Small intestine (tissue), 7 donors: ENCODE measurements around the gene C8G. TPM values are rescaled to one million over a fixed set of nuclear protein-coding genes. Genes with fewer than 3 reads are reported as not detected.

Experiments
- DNase-seq, 2 donors: peaks; one replicate each; pipeline versions ENCODE4 v3.0.0 to v3.0.0-alpha.2; 2013
- FAIRE-seq: peaks from 2 replicates; lab custom pipeline; 2012; peaks lifted over from hg19 to GRCh38; lab: Jason Lieb, UNC
- H3K27ac ChIP-seq, 3 donors: one replicate each; pipeline ENCODE4 v1.5.1; 2013; ENCODE audit warnings: low read length in 2 of 3, mild to moderate bottlenecking in 2 of 3, control low read depth in 1 of 3, inconsistent platforms in 1 of 3, low read depth in 1 of 3, moderate library complexity in 1 of 3
- H3K27me3 ChIP-seq, 3 donors: one replicate each; pipeline ENCODE4 v1.6.1; 2013; ENCODE audit warnings: low read length in 3 of 3, inconsistent platforms in 1 of 3; ENCODE audit not compliant: control insufficient read depth in 3 of 3, insufficient read depth in 3 of 3
- H3K36me3 ChIP-seq, 3 donors: one replicate each; pipeline ENCODE4 v1.6.1; 2013; ENCODE audit warnings: low read length in 3 of 3, inconsistent platforms in 1 of 3, low read depth in 1 of 3, mild to moderate bottlenecking in 1 of 3, moderate library complexity in 1 of 3; ENCODE audit not compliant: control insufficient read depth in 3 of 3, insufficient read depth in 2 of 3
- H3K4me1 ChIP-seq, 3 donors: one replicate each; pipeline ENCODE4 v1.6.1; 2013; ENCODE audit warnings: low read length in 2 of 3, inconsistent platforms in 1 of 3, low read depth in 1 of 3, mild to moderate bottlenecking in 1 of 3, moderate library complexity in 1 of 3; ENCODE audit not compliant: control insufficient read depth in 3 of 3, insufficient read depth in 2 of 3
- H3K4me3 ChIP-seq, 3 donors: one replicate each; pipeline ENCODE4 v1.5.1; 2013; ENCODE audit warnings: low read length in 3 of 3, control low read depth in 1 of 3, inconsistent platforms in 1 of 3, low read depth in 1 of 3, mild to moderate bottlenecking in 1 of 3, moderate library complexity in 1 of 3
- H3K9me3 ChIP-seq, 2 donors: one replicate each; pipeline ENCODE4 v1.6.1; 2013; ENCODE audit warnings: low read depth in 1 of 2, low read length in 1 of 2; ENCODE audit not compliant: control insufficient read depth in 2 of 2, insufficient read depth in 1 of 2
- WGBS, 3 donors: extraction: QIAGEN DNeasy Blood & Tissue Kit; methylation state at CpG; one replicate each; pipeline ENCODE4 v1.1.7; 2013; 5-methylcytosine and 5-hydroxymethylcytosine counted together
- polyA plus RNA-seq, 4 donors: library from polyadenylated mRNA; stranded (reverse) in 3 of 4; unstranded in 1 of 4; fragments of 200-250 nt in 3 of 4; fragments of 120-200 nt in 1 of 4; gene quantifications; one replicate each; pipeline versions ENCODE4 v1.2.1 to v1.2.3, GENCODE V29; 2013
- donor health status: healthy with polysubstance abuse.
- donor health status: control.
- donor health status: control.
- donor health status: Bipolar disorder and iron deficiency.
- donor health status: healthy.

C8G gene
- polyA plus RNA-seq, 4 donors = 13.6 to 106 (median 61.3) TPM

- Histone ChIP-seq H3K4me1 (no peaks in the 10 kb centered on the region), H3K27ac (no peak overlapping the region), H3K4me3 (no peak overlapping the region), H3K27me3 (no peaks in the 10 kb centered on the region), H3K36me3 (peaks cover 8 to 84% (median 14%) of the 10 kb centered on the region in 3 donors), H3K9me3 (no peaks in the 10 kb centered on the region)
- DNase-seq (no peak), FAIRE-seq (no peak)
- WGBS, 3 donors = 88 to 91% (median 88%) methylated on average over 21 of the region's 21 CpGs
These were observed 29.3 kb upstream of the C8G start for GRCh38 chr9:136915632-136916329.

DNA sequence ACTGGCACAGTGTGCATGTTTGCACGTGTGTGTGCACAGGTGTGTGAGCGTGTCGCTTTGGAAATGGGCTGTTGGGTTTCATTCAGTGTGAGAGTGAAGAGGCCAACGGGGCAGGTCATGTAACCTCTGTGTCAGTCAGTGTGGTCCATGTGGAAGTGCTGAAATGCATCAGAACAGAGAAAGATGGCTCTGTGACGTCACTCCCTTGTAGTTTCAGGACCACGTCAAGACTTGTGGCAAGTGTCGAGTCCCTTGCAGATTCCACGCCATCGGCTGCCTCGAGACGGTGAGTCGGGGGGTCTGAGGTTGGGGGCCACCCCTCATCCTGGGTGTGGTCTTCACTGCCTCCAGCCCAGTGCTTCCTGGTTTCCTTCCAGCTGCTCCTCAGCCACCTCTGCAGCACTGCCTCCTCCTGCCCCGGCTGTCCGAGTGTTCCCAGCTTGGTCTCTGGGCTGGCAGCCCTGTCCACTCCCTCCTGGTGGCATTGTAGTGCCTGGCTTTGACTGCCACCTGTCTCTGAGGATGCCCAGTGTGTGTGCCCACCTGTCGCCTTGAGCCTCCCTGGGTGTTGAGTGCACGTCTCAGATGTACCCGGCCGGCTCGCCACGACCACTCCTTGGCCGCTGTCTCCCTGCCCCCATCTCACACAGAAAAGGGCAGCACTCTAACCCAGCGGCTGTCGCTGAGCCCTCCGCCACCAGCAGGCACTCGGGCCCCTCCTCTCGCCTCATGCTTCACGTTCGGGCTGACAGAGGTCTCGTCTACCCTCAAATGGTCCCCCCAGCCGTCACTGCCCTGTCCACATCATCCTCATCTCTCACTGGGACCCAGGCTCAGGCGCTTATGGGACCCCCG is 28.5 kb upstream of the C8G start:
- WGBS, 3 donors = 91 to 94% (median 92%) methylated on average over 32 of the region's 32 CpGs
- no peak for FAIRE-seq
- H3K4me1 ChIP-seq = no peaks in the 10 kb centered on the region
- no peaks in the 10 kb centered on the region for H3K27me3 ChIP-seq
- H3K4me3 ChIP-seq = no peak overlapping the region
- no peak for DNase-seq
- peaks cover 12 to 86% (median 18%) of the 10 kb centered on the region in 3 donors for H3K36me3 ChIP-seq
- H3K9me3 ChIP-seq = no peaks in the 10 kb centered on the region
- no peak overlapping the region for H3K27ac ChIP-seq

- H3K4me3 ChIP-seq = no peak overlapping the region
- H3K4me1 ChIP-seq = no peaks in the 10 kb centered on the region
- peaks cover 12 to 88% (median 18%) of the 10 kb centered on the region in 3 donors for H3K36me3 ChIP-seq
- H3K27ac ChIP-seq = no peak overlapping the region
- WGBS, 3 donors = 88 to 90% (median 89%) methylated on average over 11 of the region's 11 CpGs
- no peak for DNase-seq
- FAIRE-seq = no peak
- no peaks in the 10 kb centered on the region for H3K9me3 ChIP-seq
- no peaks in the 10 kb centered on the region for H3K27me3 ChIP-seq
These were observed 27.1 kb upstream of the C8G start for GRCh38 chr9:136917902-136918301.

GRCh38 chr9:136920069-136920468 is 25.0 kb upstream of the C8G start:
- FAIRE-seq (no peak), DNase-seq (no peak)
- no peaks in the 10 kb centered on the region for H3K9me3 ChIP-seq
- no peaks in the 10 kb centered on the region for H3K27me3 ChIP-seq
- peaks cover 13 to 88% (median 13%) of the 10 kb centered on the region in 3 donors for H3K36me3 ChIP-seq
- H3K4me3 ChIP-seq = no peak overlapping the region
- no peaks in the 10 kb centered on the region for H3K4me1 ChIP-seq
- H3K27ac ChIP-seq = no peak overlapping the region
- WGBS, 3 donors = 94 to 97% (median 97%) methylated on average over 15 of the region's 15 CpGs

GRCh38 chr9:136920734-136921231 is 24.3 kb upstream of the C8G start:
- H3K36me3 ChIP-seq = peaks cover 13 to 88% (median 14%) of the 10 kb centered on the region in 3 donors
- WGBS, 3 donors = 93 to 97% (median 94%) methylated on average over 14 of the region's 14 CpGs
- H3K9me3 ChIP-seq = no peaks in the 10 kb centered on the region
- no peak overlapping the region for H3K4me3 ChIP-seq
- no peaks in the 10 kb centered on the region for H3K27me3 ChIP-seq
- FAIRE-seq (no peak), DNase-seq (no peak)
- H3K4me1 ChIP-seq = no peaks in the 10 kb centered on the region
- H3K27ac ChIP-seq = no peak overlapping the region

- Histone ChIP-seq H3K9me3 (no peaks in the 10 kb centered on the region), H3K36me3 (peaks cover 14 to 88% (median 15%) of the 10 kb centered on the region in 3 donors), H3K27me3 (no peaks in the 10 kb centered on the region), H3K4me3 (no peak overlapping the region), H3K27ac (no peak overlapping the region), H3K4me1 (no peaks in the 10 kb centered on the region)
- 89 to 91% (median 90%) methylated on average over 10 to 11 of the region's 11 CpGs for WGBS, 3 donors
- FAIRE-seq (no peak), DNase-seq (no peak)
These were observed 23.7 kb upstream of the C8G start for GRCh38 chr9:136921307-136921706.

- no peaks in the 10 kb centered on the region for H3K27me3 ChIP-seq
- 82 to 90% (median 88%) methylated on average over 10 of the region's 10 CpGs for WGBS, 3 donors
- FAIRE-seq (no peak), DNase-seq (no peak)
- peaks cover 14 to 88% (median 15%) of the 10 kb centered on the region in 3 donors for H3K36me3 ChIP-seq
- no peaks in the 10 kb centered on the region for H3K9me3 ChIP-seq
- no peak overlapping the region for H3K27ac ChIP-seq
- H3K4me3 ChIP-seq = no peak overlapping the region
- no peaks in the 10 kb centered on the region for H3K4me1 ChIP-seq
These were observed 23.3 kb upstream of the C8G start for GRCh38 chr9:136921718-136922117.

- 92 to 95% (median 94%) methylated on average over 16 to 19 of the region's 19 CpGs for WGBS, 3 donors
- Histone ChIP-seq H3K27me3 (no peaks in the 10 kb centered on the region), H3K9me3 (no peaks in the 10 kb centered on the region), H3K27ac (no peak overlapping the region), H3K4me1 (no peaks in the 10 kb centered on the region), H3K4me3 (no peak overlapping the region), H3K36me3 (peaks cover 13 to 88% (median 14%) of the 10 kb centered on the region in 3 donors)
- DNase-seq (no peak), FAIRE-seq (no peak)
These were observed 22.5 kb upstream of the C8G start for GRCh38 chr9:136922540-136922939.
